SW 1271 (cell line): ENCODE measurements around the gene GALNT14.
A peak's percentile ranks its signal among the peaks of the same experiment; 100 is the strongest.
"Not testable (repeated sequence)": the region's sequence is repeated elsewhere in the genome, so short reads cannot be mapped to it uniquely, and the experiment has no call there.

Experiments
- DNase-seq, 2 experiments: peaks; one replicate each; lab custom pipeline; 2025; lab: John Stamatoyannopoulos, UW

The GALNT14 gene

DNA sequence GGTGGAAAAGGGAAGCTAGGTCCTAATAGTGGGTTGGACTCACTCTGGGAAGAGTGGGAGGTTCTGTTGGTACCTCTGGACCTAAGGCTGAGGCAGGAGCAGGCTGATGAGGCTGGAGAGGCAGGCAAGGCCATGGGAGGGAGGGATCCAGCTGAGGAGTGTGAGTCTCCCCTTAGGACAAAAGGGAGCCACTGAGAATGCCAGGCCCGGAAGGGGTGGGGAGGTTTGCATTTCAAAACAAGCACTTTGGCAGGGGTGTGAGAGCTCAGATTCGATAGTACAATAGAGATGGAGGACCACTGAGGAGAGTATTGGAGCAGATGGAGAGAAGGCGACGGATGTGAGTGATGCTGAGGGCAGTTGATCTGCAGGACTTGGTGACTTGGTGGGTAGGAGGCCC lies 198.9 kb downstream of the GALNT14 start:
- no peak for DNase-seq

DNA sequence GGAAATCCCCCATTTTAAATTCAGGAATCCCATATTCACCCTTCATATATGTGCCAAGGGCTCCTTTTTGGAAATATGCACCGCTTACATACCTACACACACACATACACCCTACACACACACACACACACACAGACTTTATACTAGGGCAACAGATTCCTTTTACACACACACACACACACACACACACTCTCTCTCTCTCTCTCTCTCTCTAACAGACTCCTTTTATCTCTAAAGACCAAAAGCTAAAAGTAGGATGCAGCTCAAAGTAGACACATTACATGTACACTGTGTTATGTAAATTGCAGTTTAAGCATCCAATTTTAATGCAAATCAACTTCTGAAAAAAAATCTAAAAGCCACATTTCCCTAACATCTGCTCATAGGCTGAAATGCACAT lies 200.0 kb downstream of the GALNT14 start:
- no peak for DNase-seq

DNA sequence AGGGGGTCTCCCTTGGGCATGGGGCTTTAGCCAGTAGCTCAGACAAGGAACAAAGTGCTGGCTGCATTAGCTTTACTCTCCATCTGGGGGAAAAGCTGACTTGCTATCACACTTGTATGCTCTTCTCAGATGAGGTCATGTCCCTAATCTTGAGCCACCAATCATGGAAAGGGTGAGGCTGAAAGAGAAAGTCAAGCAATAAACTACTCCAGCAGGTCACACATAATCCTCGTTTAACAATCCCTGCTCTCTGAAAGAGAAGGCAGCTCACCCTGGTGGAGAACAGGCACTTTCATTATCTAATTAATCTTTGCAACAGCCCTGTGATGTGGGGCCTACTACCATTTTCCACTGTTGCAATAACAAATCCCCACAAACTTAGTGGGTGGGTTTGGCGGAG lies 201.3 kb downstream of the GALNT14 start:
- DNase-seq: no peak

DNA sequence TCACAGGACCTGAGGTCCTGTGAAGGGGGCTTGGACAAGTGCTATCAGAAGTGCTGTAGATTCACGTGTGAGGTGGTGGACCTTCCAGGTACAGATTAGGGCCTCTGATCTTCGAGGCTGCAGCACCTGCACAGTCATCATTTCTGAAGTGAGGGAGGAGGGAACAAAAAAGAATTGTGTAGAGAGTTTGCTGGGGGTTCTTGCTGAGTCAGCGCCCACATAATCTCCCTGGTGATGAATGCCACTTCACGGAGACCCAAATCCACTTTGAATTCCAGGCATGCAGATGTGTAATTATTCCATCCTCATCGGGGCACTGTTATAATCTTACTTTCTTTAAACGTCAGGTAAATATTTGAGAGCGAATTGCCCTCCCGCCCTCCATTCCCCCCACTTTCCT lies 202.4 kb downstream of the GALNT14 start:
- DNase-seq: no peak

DNA sequence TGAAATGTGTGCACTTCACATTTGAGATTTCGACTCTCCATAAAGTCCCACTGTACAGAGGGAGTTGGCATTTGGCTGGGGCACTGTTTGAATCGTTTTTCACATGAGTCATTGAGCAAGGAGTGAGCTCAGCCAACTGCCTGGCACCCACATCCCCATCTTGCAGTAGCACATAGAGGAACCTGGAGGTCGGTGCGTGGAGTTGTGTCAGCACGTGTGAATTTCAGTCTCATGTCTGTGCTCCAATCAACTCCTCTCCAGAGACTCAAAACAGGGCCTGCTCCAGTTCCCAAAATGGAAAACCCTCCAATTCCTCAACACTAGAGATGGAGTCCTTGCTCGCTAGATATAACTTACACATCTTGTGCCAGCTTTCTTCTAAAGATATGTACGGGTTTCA lies 204.2 kb downstream of the GALNT14 start:
- DNase-seq: no peak

DNA sequence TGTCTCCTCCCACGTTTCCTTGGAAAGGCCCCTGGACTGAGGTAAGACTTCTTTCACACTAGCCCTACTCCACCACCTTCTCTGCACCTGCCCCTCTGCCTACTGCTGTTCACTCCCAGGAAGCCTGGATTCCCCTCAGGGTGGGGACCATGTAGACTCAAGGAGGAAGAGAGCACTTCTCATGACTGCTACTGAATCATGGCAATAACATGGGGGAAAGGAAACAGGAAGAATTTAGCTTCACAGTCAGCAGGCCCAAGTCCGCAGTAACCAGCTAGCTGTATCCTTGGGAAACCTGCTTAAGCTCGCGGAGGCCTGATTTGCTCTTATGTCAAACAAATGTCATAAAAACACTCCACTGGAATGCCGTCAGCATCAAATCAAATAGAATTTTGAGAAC lies 204.7 kb downstream of the GALNT14 start:
- no peak for DNase-seq

DNA sequence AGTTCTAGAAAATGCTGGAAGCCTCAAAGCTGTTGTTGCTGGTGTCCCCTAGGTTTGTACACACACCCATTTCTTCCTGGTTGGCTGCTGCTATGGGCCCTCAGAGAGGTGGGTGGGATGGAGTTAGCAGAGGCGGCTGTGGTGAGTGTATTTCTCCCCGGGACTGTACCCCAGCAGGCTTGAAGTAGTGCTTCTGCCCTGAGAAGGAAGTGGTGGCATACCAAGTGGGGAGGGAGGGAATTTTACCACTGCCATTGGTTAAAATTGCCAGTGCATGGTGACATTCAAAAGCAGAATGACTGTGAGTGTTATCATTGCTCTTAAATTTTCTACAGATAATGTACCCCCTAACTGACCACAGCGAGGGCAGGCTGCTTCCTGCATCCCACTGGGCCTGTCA lies 205.4 kb downstream of the GALNT14 start:
- DNase-seq: no peak

DNA sequence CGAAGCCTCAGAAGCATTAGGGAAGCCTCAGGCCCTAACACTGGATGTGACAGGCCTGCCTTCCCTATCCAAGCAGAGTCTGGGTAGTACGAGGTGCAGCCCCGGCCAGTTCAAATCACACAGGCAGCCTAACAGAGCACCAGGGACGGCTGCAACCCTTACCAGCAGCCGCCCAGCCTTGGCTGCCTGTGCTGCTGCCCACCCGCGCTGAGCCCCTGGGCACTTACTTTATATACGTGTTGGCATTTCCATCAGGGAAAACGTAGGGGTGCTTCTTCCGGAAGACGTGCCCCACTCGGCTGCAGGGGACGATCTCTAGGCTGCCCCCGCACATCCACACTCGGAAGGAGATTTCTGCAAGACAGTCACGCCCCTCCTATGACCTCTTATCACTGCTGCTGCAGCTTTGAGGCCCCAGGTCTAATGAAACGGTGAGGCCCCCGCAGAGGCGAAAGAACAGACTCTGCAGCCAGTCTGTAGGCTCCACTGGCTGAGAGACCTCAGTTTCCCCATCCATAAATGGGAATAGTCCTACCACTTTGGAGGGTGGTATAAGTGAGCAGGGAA lies 206.3 kb downstream of the GALNT14 start:
- no peak for DNase-seq

DNA sequence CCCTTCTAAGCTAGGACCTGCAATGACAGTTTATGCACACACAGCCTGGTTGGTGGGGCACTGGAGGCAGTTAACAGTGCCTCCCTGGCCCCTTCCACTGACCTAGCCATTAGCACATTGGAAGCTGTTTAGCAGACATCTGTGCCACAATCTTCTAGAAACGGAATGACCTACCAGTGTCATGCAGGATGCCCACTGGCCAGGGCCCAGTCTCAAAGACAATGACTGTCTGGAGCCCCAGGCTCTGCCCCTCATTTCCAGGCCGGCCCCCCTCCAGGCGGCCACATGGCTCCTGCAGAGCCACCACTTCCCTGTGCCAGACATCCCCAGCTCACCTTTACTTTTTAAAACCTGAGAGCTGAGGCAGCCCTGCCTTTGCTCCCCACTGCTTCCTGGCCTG lies 207.5 kb downstream of the GALNT14 start:
- no peak for DNase-seq

DNA sequence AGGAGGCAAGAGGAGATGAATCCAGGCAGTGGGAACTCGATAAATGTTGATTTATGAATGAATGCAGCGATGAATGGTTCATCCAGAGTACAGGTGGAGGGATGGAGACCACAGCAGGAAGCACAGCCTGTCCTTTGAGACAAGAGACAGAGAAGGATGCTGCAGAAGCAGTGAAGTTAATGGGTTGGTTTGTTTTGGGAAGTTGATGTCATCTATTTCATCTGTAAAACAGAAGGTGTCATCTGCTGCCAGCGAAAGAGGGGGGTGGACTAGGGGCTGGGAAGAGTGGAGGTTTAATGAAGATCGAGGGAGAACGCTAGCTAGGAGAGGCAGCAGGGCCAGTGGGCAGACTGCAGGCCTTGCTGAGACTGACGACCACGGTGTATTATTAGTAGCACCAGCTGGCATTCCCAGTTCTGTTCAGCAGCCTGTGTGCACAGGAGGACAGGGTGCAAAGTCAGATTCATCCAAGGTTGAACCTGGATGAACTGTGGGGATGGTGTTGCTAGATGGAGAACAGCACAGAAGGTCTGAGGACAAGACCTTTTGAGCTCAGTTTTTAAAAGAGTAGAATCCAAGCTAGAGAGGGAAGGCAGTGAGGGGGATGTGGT lies 210.7 kb downstream of the GALNT14 start:
- DNase-seq: no peak

DNA sequence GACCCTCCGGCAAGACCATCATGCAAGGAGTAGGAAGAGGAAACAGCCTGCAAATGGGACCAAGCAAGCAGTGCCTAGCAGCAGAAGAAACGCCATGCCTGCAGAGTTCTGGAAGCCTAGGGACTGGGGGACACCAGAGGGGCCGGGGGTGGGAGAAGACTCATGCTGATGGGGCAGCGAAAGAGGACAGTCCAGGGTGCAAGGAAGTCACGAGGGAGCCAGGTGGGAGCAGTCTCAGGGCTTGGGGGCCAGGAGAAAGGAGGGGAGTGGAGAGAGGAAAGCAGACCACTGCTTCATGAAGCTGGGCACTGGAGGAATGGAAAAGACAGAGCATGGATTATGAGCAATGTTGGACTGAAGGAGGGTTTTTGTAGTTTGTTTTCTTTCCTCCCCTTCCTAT lies 211.6 kb downstream of the GALNT14 start:
- DNase-seq: no peak

DNA sequence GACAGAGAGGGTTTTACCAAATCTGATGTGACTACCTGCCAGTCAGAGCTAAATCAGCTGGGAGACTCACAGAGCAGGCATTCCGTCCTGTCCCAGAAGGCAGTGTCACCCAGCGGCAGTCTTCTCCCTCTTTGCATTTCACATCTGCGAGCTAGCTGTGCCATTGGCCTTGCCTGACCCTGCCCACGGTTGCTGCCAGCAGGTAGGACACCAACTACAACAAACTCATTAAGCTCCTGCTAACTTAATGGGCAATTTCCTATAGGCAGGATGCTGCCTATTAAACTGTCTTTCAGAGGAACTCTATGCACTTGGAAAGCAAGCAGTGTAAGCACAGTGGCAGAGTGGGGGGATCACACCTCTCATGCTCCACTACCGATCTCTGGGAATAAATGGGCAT lies 214.6 kb downstream of the GALNT14 start:
- DNase-seq: no peak

DNA sequence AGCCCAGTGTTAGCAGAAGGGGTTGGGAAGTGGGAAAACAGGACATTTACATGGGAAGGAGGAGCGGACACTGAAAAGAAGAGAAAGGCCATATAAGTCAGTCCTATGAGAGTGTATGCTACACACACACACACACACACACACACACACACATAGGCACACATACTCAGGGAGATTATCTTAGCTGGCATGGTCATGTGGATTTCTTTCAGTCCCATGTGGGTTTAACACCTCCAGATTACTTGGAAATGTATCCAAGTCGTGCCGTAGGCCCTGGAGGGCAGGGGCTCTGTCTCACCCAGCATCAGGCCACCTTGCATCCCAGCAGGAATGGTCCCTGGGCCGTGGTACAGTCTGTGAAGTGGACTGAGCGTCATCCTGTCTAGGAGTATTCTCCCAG lies 217.7 kb downstream of the GALNT14 start:
- DNase-seq: no peak

DNA sequence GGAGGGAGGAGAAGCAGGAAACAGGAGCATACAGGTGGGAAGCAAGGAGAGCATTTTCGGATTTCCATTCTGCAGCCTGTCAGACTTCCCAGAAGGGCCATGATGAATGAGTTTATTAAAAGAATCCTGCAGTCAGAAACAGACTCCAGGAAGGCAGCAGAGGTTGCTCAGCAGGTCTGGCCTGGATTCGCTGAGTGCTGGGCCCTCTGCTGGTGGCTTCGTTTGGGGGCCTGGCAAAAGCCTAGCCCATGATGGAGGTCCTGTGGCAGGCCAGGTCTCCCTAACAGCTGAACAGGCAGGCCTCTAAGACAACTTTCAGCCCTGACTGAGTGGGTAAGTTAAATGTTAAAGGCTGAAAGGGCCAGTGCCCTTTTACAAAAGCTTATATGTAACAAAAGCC lies 222.8 kb downstream of the GALNT14 start:
- peak in 1 of 2 experiments; percentile 9 for DNase-seq

DNA sequence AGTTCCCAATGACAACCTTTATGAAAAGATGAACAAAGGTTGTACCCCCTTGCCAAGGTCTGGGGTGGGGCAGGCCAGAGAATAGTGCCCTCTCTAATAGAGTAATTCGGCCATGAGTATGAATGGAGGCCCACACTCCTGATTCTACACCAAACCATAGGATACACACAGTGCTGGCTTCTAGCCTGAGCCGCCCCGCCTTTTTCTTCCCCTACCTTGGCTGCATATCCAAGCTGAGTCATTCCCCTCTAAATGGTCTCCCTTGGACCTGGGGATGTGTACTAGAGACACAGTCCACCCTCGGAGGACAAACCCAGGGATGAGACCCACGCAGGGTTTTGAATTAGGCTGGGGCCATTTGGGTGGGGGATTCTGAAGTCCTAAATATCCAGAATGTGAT lies 223.8 kb downstream of the GALNT14 start:
- no peak for DNase-seq

DNA sequence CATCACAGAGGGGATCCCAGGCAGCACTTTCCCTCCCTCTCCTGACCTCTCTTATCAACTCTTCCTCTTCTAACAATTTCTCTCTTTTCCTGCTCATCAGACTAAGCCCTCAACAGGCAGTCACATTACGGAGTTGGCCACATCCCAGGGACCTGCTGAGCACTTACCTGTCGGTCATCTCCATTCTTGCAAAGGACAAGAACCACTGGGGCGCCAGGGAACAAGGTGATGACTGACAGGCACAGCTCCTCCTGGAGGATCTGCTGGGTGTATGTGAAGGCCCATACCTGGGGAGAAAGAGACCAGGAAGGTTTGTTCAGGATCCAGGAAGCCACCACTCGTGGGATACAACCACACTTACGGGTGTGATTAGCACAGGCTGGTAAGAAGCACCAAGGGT lies 226.2 kb downstream of the GALNT14 start:
- no peak for DNase-seq

DNA sequence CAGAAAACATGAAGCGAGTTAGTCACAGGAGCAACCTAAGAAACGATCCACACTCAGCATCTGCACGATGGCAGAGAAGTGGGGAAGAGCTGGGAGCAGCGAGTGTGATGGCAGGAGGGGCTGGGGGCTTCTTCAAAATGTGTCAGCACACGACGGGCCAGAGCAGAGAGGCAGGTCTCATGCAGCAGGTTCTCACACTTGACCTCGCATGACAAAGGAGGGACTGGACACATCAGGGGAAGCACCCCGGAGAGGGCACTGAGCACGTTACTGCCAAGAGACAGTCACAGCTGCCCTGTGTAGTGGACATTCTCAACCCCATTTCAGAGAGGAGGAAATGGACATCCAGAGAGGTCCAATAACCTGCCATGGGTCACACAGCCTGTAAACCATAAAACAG lies 226.9 kb downstream of the GALNT14 start:
- no peak for DNase-seq

DNA sequence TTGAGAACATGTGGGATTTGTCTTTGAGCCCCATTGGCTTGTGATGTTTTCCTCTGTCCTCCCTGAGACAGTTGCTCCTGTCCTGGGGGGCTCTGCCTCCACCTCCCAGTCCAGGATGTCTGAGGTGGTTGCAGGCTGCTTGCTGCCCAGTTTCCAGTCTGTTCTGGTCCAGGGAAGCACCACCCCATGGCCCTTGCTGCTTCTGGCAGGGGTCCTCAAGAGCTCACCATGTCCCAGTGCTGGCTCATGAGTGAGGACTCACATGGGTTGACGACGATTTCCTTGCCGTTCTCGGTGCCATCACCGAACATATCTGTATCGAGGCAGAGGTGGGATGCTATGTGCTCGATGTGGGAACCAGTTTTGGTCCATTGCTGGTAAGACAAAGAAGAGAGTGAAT lies 227.6 kb downstream of the GALNT14 start:
- no peak for DNase-seq

DNA sequence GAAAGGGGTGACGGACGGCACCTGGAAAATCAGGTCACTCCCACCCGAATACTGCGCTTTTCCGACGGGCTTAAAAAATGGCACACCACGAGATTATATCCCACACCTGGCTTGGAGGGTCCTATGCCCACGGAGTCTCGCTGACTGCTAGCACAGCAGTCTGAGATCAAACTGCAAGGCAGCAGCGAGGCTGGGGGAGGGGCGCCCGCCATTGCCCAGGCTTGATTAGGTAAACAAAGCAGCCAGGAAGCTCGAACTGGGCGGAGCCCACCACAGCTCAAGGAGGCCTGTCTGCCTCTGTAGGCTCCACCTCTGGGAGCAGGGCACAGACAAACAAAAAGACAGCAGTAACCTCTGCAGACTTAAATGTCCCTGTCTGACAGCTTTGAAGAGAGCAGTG lies 233.8 kb downstream of the GALNT14 start:
- DNase-seq: not testable (repeated sequence)

DNA sequence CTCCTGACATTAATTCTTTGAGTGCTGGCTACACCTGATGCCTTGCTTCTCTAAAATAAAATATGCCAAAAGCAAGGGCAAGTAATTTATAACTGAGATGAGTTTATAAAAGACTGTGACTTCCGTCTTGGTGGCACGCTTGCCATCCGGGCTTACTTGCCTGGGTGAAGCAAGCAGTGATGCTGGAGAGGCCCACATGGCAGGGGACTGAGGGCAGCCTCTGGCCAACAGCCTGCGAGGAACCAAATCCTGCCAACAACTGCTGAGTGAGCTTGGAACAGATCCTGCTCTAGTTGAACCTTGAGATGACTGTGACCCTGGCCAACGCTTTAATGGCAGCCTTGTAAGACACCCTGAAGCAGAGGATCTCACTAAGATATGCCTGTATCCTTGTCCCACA lies 234.9 kb downstream of the GALNT14 start:
- no peak for DNase-seq

DNA sequence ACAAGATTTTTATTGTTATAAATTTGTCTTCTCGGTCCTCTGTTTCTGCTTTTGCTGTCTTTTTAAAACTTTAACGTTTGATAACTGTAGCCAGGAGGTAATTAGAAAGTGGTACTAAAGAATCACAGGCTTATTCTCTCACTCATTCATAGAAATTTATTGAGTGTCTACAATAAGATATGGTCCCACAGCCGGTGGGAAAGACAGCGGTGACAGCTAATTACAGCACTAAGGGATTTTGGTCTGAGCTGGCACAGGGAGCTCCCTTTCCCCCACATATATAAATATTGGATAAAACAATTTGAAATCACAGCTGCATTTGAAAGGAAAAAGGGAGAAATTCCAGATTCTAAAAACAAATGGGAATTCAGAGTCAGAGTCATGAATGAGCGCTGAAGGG lies 237.9 kb downstream of the GALNT14 start:
- DNase-seq: no peak

DNA sequence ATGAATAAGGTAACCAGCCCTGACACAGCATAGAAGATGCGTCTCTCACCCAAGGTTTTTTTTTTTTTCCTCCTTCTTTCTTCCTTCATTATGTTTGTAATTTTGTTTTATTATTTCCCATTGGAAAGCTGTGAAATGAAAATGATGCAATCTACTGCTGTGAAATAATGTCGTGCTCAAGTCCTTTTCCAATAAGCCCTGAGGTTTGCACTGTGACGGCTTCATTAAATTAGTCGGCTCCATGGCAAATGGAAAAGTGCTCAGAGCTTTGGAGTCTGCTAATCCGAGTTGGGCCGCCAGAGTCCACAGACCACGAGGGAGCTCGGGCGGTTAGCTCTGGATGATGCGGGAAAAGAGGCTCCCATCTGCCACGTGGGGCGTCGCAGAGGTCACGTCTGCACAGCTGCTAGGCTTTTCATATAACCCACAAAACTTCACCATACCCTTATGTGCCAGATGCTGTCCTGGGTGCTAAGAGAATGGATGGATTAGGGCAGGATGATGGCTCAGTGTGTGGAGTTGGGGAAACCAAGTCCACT lies 238.7 kb downstream of the GALNT14 start:
- no peak for DNase-seq

DNA sequence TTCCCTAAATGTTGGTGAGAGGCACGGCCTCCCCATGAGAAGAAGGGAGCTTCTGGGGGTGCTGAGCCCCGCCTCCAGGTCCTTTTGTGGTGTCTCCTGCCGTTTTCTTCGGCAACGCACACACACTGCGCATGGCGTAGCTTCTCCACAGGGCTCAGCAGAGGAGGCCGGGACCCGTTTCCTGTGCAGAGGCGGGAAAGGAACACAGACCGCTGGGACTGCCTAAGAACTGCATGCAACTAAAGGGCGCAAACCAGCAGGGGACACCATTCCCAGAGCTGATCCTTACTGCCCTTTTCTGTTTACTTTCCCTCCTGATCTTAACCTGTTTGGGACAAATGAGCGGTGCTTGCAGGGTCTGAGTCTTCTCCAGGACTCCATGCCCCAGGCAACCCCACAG lies 240.7 kb downstream of the GALNT14 start:
- DNase-seq: no peak

DNA sequence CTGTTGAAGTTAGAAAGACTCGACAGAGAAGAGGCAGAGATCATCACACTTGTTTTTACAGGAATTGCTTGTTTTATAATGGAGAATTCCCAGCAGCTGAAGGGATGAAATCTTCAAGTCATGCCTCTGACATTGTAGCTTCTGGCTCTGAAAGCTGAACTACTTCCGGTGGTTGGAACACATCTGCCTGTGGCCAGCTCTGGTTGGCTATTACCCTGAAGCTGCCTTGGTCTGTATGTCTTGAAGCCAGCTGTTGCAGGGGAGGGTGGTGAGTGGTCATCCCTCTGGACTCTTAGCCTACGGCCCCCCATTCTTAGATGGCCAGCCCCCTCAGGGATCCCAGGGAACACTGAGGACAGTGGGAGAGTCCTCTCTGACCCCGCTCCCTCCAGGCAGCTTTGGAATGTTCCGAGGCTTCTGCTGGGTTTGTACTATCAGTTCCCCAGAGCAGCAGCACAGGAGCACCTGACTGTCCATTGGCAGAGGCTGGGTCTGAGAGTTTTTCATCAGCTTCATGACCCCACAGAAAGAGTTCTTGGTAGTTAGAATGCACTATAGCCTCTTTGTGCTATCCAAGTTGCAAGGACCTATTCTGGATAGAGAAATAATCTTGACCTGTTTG lies 243.6 kb downstream of the GALNT14 start:
- no peak for DNase-seq
